ENCODE data around the gene SHISA5.

SHISA5 gene

DNA sequence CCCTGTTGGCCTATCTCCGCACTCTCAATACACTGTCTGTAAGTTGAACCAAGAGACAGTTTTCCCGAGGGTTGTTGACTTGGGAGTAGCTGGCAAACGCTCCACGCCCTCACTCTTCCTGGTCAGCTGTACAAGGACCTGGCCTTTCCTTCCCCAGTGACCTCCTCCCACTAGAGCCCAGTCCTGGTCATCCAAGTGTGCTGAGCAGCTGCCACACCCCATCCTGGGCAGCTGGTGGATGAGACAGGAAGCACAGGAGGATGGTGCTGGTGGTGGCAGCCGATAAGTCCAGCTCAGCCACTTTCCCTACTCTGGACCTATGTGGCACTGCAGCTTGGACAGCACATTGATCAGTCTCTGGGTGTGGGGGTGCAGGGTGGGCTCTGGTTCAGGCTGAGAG lies 32.8 kb upstream of the SHISA5 start:
- Histone ChIP-seq H3K27ac (replicated peaks) (no peak overlapping the region), H3K27me3 (ENCODE audit: insufficient read depth, poor library complexity, severe bottlenecking) (no peaks in the 10 kb centered on the region), H3K4me3 (replicated peaks; ENCODE audit: insufficient read depth, low read length) (no peak overlapping the region)
- DNase-seq (ENCODE audit: low read depth in 1 of 2, low spot score in 1 of 2), result no peak
- TF ChIP-seq GABPA (IDR thresholded peaks at IDR 0.05; ENCODE audit: low read depth), result no peak
- TF ChIP-seq SPI1 (IDR thresholded peaks at IDR 0.05; ENCODE audit: borderline replicate concordance, low read depth), result no peak

- H3K27me3 ChIP-seq (ENCODE audit: insufficient read depth, poor library complexity, severe bottlenecking), result no peaks in the 10 kb centered on the region
- H3K4me3 ChIP-seq (replicated peaks; ENCODE audit: insufficient read depth, low read length), result no peak overlapping the region
- no peak overlapping the region for H3K27ac ChIP-seq (replicated peaks)
- TF ChIP-seq POLR2AphosphoS5 (IDR thresholded peaks at IDR 0.05; ENCODE audit: low read depth) (no peak), SPI1 (IDR thresholded peaks at IDR 0.05; ENCODE audit: borderline replicate concordance, low read depth) (no peak), CTCF (IDR thresholded peaks at IDR 0.05; ENCODE audit: insufficient read depth, low read length) (no peak), GABPA (IDR thresholded peaks at IDR 0.05; ENCODE audit: low read depth) (no peak)
- TF ChIP-seq, protein P1, sequence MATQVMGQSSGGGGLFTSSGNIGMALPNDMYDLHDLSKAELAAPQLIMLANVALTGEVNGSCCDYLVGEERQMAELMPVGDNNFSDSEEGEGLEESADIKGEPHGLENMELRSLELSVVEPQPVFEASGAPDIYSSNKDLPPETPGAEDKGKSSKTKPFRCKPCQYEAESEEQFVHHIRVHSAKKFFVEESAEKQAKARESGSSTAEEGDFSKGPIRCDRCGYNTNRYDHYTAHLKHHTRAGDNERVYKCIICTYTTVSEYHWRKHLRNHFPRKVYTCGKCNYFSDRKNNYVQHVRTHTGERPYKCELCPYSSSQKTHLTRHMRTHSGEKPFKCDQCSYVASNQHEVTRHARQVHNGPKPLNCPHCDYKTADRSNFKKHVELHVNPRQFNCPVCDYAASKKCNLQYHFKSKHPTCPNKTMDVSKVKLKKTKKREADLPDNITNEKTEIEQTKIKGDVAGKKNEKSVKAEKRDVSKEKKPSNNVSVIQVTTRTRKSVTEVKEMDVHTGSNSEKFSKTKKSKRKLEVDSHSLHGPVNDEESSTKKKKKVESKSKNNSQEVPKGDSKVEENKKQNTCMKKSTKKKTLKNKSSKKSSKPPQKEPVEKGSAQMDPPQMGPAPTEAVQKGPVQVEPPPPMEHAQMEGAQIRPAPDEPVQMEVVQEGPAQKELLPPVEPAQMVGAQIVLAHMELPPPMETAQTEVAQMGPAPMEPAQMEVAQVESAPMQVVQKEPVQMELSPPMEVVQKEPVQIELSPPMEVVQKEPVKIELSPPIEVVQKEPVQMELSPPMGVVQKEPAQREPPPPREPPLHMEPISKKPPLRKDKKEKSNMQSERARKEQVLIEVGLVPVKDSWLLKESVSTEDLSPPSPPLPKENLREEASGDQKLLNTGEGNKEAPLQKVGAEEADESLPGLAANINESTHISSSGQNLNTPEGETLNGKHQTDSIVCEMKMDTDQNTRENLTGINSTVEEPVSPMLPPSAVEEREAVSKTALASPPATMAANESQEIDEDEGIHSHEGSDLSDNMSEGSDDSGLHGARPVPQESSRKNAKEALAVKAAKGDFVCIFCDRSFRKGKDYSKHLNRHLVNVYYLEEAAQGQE (IDR thresholded peaks at IDR 0.05; ENCODE audit: insufficient replicate concordance, low read depth), result no peak
- DNase-seq (ENCODE audit: low read depth in 1 of 2, low spot score in 1 of 2), result no peak
Observed at GRCh38 chr3:48536116-48536515, 32.1 kb upstream of the SHISA5 start.

GRCh38 chr3:48535578-48535977 lies 31.6 kb upstream of the SHISA5 start:
- H3K27me3 ChIP-seq (ENCODE audit: insufficient read depth, poor library complexity, severe bottlenecking), result no peaks in the 10 kb centered on the region
- no peak for DNase-seq (ENCODE audit: low read depth in 1 of 2, low spot score in 1 of 2)
- TF ChIP-seq, protein P1 (IDR thresholded peaks at IDR 0.05; ENCODE audit: insufficient replicate concordance, low read depth), result no peak
- no peak for TF ChIP-seq CTCF (IDR thresholded peaks at IDR 0.05; ENCODE audit: insufficient read depth, low read length)
- TF ChIP-seq SPI1 (IDR thresholded peaks at IDR 0.05; ENCODE audit: borderline replicate concordance, low read depth), result no peak
- no peak for TF ChIP-seq POLR2AphosphoS5 (IDR thresholded peaks at IDR 0.05; ENCODE audit: low read depth)
- no peak for TF ChIP-seq GABPA (IDR thresholded peaks at IDR 0.05; ENCODE audit: low read depth)
- H3K4me3 ChIP-seq (replicated peaks; ENCODE audit: insufficient read depth, low read length), result no peak overlapping the region
- H3K27ac ChIP-seq (replicated peaks), result no peak overlapping the region

DNA sequence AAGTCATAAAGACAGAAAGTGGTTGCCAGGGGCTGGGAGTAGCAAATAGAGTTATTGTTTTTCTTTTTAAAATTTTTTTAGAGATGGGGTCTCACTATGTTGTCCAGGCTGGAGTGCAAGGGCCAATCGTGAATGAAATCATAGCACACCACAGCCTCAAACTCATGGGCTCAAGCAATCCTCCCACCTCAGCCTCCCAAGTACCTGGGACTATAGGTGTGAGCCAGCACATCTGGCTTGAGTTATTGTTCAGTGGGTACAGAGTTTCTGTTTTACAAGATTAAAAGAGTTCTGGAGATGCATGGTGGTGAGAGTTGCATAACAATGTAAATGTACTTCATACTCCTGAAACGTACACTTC lies 29.0 kb upstream of the SHISA5 start:
- Histone ChIP-seq H3K27me3 (ENCODE audit: insufficient read depth, poor library complexity, severe bottlenecking) (no peaks in the 10 kb centered on the region), H3K27ac (replicated peaks) (no peak overlapping the region), H3K4me3 (replicated peaks; ENCODE audit: insufficient read depth, low read length) (no peak overlapping the region)
- DNase-seq (ENCODE audit: low read depth in 1 of 2, low spot score in 1 of 2), result no peak
- TF ChIP-seq SPI1 (IDR thresholded peaks at IDR 0.05; ENCODE audit: borderline replicate concordance, low read depth), result no peak
- TF ChIP-seq CTCF (IDR thresholded peaks at IDR 0.05; ENCODE audit: insufficient read depth, low read length), result no peak
- TF ChIP-seq GABPA (IDR thresholded peaks at IDR 0.05; ENCODE audit: low read depth), result no peak
- no peak for TF ChIP-seq POLR2AphosphoS5 (IDR thresholded peaks at IDR 0.05; ENCODE audit: low read depth)
